Retinal pigment epithelial cell (primary cell): ENCODE results near the gene ACSM4.
"Not testable (repeated sequence)": the region's sequence is repeated elsewhere in the genome, so short reads cannot be mapped to it uniquely, and the experiment has no call there.

Source experiments
- DNase-seq: peaks from one replicate; pipeline ENCODE4 v3.0.0-alpha.2; 2010; ENCODE audit warnings: low read depth
- H3K4me3 ChIP-seq: 2 replicates; pipeline ENCODE4 v1.5.1; 2011; ENCODE audit warnings: mild to moderate bottlenecking, low read length, control low read depth, moderate library complexity
- CTCF ChIP-seq: conservative IDR thresholded peaks from 2 replicates; pipeline ENCODE4 v1.5.1; 2011; ENCODE audit warnings: low read depth, low read length, control low read depth, inconsistent platforms

ACSM4 gene

GRCh38 chr12:7303772-7304171, at the start of gene ACSM4:
ACSM4 (plus strand) TSS chr12:7304072; CDS start chr12:7304332, 260 bp downstream.
- H3K4me3 ChIP-seq, result no peak within 1 kb of the TSS
- TF ChIP-seq CTCF, result no peak
- DNase-seq, result no peak

GRCh38 chr12:7259060-7259459, 44.8 kb upstream of the ACSM4 start:
- no peak for TF ChIP-seq CTCF
- DNase-seq, result no peak
- no peak overlapping the region for H3K4me3 ChIP-seq

GRCh38 chr12:7264538-7264937, 39.3 kb upstream of the ACSM4 start:
- no peak for DNase-seq
- no peak for TF ChIP-seq CTCF

GRCh38 chr12:7265251-7265650, 38.6 kb upstream of the ACSM4 start:
- no peak for TF ChIP-seq CTCF
- no peak for DNase-seq
- H3K4me3 ChIP-seq, result no peak overlapping the region

More at GRCh38 chr12:7264538-7264937, 39.3 kb upstream of the ACSM4 start:
- H3K4me3 ChIP-seq, result no peak overlapping the region

- TF ChIP-seq CTCF, result no peak
- DNase-seq, result no peak
- no peak overlapping the region for H3K4me3 ChIP-seq
Measured at GRCh38 chr12:7269273-7269672, 34.6 kb upstream of the ACSM4 start.

- no peak for TF ChIP-seq CTCF
- H3K4me3 ChIP-seq, result no peak overlapping the region
- no peak for DNase-seq
Measured at GRCh38 chr12:7271893-7272514, 31.9 kb upstream of the ACSM4 start.

- not testable (repeated sequence) for H3K4me3 ChIP-seq, DNase-seq
Measured at GRCh38 chr12:7275482-7275881, 28.4 kb upstream of the ACSM4 start.
